B cell (primary cell): ENCODE data around the gene MUC5AC.

Experiments
- EZH2 ChIP-seq: IDR thresholded peaks from 2 replicates; pipeline ENCODE4 v1.6.1; 2012; ENCODE audit warnings: borderline replicate concordance, low read depth, mild to moderate bottlenecking, moderate library complexity, low read length; ENCODE audit not compliant: insufficient read depth, poor library complexity, severe bottlenecking
- TF ChIP-seq, protein P1 (sequence below): fragments of 200-600 bp; IDR thresholded peaks from one replicate; pipeline ENCODE4 v1.8.0; 2022; ENCODE audit warnings: antibody characterized with exemption, mild to moderate bottlenecking

DNA sequence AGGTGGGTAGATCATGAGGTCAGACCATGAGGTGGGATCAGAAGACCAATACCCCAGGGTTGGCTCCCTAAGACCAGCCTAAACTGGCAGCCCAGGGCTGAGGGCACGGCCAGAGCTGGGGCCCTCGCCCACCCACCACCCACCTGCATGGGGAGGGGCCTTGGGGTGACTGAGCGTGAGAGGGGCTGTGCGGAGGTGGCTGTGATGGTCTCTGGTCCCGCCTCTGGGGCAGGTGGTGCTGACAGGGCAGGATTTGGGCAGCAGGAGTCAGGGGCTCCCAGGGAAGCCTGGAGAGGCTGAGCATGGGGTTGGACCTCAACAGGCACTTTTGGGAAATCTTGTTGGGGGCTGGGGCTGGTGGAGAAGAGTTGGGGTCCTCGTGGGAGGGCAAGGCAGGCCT lies 39.8 kb upstream of the MUC5AC start:
- TF ChIP-seq, protein P1, sequence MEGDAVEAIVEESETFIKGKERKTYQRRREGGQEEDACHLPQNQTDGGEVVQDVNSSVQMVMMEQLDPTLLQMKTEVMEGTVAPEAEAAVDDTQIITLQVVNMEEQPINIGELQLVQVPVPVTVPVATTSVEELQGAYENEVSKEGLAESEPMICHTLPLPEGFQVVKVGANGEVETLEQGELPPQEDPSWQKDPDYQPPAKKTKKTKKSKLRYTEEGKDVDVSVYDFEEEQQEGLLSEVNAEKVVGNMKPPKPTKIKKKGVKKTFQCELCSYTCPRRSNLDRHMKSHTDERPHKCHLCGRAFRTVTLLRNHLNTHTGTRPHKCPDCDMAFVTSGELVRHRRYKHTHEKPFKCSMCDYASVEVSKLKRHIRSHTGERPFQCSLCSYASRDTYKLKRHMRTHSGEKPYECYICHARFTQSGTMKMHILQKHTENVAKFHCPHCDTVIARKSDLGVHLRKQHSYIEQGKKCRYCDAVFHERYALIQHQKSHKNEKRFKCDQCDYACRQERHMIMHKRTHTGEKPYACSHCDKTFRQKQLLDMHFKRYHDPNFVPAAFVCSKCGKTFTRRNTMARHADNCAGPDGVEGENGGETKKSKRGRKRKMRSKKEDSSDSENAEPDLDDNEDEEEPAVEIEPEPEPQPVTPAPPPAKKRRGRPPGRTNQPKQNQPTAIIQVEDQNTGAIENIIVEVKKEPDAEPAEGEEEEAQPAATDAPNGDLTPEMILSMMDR, result no peak
- no peak for TF ChIP-seq EZH2
